ENCODE data around the gene ZNF134.

Gene ZNF134

GRCh38 chr19:57613941-57614743 is at the start of gene ZNF134:
Gene ZNF134, plus strand, starts transcription at chr19:57614242. Its CDS starts 5,227 bp downstream, at chr19:57619469.
- peak; percentile 89 for DNase-seq (ENCODE audit: low spot score)

DNA sequence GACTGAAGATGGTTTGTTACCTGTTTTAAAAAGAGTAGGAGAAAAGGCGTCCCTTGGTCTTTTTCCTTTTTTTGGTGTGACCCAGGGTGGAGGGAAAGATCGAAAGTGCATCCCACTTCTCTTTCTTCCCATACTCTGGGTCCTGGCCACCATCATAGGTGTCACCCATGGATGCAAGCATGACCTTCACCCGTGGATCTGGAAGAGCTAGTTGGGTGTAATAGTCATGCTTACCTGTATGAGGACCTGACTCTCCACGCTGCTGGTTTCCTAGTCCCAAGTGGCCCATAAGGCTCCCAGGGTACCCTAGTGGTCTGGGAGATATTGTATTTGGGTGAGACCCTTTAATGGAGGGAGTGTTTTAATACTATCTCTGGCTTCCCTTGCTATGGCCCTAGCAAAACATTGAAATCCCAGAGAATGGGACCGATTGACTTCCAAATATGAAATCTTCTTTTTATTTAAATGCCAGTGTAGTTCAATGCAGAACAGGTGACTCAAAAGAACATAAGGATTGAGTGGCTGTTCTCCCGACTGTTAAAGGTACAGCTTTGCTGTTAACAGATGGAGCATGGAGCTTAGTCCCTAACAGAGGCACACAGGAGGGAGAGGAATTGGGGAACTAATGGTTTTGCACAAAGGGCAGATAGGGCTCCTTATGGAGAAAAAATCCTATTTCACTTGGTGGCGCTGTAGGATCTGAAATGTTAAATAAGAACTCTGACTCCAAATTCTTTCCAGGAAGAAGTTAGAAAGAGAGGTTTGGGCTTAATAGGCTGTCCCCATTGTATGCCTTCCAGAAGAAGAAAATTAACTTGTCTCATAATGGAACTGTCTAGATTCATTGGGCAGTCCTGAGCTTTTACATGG is 47.4 kb upstream of the ZNF134 start:
- DNase-seq (ENCODE audit: low spot score), result no peak

GRCh38 chr19:57570707-57571106 is 43.3 kb upstream of the ZNF134 start:
- DNase-seq (ENCODE audit: low spot score), result no peak

DNA sequence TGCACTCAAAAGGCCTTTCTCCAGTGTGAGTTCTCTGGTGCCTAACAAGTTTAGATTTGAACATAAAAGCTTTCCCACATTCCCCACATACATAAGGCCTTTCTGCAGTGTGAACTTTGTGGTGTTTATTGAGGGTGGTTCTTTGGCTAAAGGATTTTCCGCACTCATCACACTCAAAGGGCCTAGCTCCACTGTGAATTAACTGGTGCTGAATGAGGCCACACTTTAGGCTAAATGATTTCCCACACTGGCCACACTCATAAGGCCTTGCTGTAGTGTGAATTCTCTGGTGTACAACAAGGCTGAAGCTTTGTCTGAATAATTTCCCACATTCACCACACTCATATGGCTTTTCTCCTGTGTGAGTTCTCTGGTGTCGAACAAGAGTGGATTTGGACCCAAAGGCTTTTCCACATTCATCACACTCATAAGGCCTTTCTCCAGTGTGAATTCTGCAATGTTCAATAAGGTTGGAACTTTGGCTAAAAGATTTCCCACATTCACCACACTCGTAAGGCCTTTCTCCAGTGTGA is 41.6 kb upstream of the ZNF134 start:
- DNase-seq (ENCODE audit: low spot score), result no peak

GRCh38 chr19:57576661-57577060 is 37.4 kb upstream of the ZNF134 start:
- no peak for DNase-seq (ENCODE audit: low spot score)

GRCh38 chr19:57578487-57579205 is 35.4 kb upstream of the ZNF134 start, which contains the start of gene ZNF416:
Gene ZNF416, minus strand, starts transcription at chr19:57578911. Its CDS starts 207 bp downstream, at chr19:57578704.
- DNase-seq (ENCODE audit: low spot score), result peak; percentile 96

- peak; percentile 53 for DNase-seq (ENCODE audit: low spot score)
Measured at GRCh38 chr19:57583104-57583520, 30.9 kb upstream of the ZNF134 start.

DNA sequence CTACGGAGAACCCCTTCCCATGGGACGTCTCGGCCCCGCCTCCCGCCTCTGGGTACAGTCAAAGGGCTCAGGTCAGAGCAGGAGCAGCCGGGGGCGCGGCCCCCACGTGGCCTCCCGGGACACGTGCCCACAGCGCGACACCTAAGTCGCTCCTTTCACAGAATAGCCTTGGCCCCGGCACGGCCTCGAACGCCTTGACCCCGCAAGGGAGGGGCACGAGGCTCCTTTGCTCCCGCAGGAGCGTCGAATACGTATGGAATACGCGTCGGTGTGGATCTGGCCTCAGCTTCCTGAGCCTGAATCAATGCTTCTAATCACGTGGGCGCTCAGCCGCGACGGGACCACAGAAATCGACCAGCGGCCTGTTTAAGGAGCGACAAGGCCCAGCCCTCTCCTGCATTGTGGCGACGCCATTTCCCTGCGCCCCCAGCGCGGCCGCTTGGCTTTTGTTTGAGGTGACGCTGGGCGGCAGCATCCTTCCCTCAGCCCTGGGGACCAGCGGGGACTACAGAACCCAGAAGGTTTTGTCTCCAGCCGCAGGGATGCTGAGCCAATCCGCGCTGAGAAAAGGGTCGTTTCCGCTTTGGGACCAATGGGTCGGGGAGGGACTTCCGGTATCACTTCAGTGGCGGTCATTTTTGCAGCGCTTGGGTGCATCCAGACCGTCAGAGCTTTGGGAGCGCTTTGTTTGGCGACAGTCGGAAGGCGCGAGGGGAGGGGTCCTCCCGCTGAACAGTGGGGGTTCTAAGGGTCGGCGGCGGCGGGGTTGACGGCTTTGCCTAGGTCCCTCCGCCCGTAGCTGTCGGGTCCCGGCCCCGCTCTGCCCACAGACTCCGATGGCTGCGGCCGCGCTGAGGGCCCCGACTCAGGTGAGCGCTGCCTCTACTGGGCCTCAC is 30.3 kb upstream of the ZNF134 start, which contains the start of gene ZIK1:
ZIK1 (plus strand) TSS at position 625 of the 896 bp plus-strand sequence; CDS start at position 837, 212 bp downstream.
- DNase-seq (ENCODE audit: low spot score), result peak; percentile 94

GRCh38 chr19:57587529-57587928 is 26.5 kb upstream of the ZNF134 start:
- no peak for DNase-seq (ENCODE audit: low spot score)

- no peak for DNase-seq (ENCODE audit: low spot score)
Measured at GRCh38 chr19:57599377-57599760, 14.7 kb upstream of the ZNF134 start.

GRCh38 chr19:57599761-57600383 is 14.2 kb upstream of the ZNF134 start, which contains the start of gene ZNF530:
Gene ZNF530, plus strand, starts transcription at chr19:57599885. Its CDS starts 4,461 bp downstream, at chr19:57604346.
- peak; percentile 90 for DNase-seq (ENCODE audit: low spot score)

- DNase-seq (ENCODE audit: low spot score), result no peak
Measured at GRCh38 chr19:57606931-57607330, 7.1 kb upstream of the ZNF134 start.

DNA sequence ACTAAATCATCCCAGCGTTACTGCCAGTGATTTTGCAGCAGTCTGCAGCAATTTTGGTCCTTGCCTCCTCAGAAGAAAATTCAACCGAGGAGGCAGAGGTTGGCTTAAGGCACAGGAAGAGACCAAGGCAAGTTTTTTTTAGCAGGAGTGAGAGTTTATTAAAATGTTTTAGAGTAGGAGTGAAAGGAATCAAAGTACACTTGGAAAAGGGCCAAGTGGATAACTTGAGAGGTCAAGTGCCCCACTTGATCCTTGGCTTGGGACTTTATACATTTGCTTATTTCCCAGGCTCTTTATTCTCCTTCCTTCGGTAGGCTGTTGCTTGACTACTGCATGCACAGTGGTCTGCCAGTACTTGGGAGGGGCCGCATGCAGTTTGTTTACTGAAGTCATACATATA is 2.9 kb upstream of the ZNF134 start:
- DNase-seq (ENCODE audit: low spot score), result no peak

- DNase-seq (ENCODE audit: low spot score), result no peak
Measured at GRCh38 chr19:57615346-57615745, 1.3 kb downstream of the ZNF134 start.

- no peak for DNase-seq (ENCODE audit: low spot score)
Measured at GRCh38 chr19:57620673-57621348, 6.8 kb downstream of the ZNF134 start.

- DNase-seq (ENCODE audit: low spot score), result no peak
Measured at GRCh38 chr19:57623091-57623490, 9.0 kb downstream of the ZNF134 start.

DNA sequence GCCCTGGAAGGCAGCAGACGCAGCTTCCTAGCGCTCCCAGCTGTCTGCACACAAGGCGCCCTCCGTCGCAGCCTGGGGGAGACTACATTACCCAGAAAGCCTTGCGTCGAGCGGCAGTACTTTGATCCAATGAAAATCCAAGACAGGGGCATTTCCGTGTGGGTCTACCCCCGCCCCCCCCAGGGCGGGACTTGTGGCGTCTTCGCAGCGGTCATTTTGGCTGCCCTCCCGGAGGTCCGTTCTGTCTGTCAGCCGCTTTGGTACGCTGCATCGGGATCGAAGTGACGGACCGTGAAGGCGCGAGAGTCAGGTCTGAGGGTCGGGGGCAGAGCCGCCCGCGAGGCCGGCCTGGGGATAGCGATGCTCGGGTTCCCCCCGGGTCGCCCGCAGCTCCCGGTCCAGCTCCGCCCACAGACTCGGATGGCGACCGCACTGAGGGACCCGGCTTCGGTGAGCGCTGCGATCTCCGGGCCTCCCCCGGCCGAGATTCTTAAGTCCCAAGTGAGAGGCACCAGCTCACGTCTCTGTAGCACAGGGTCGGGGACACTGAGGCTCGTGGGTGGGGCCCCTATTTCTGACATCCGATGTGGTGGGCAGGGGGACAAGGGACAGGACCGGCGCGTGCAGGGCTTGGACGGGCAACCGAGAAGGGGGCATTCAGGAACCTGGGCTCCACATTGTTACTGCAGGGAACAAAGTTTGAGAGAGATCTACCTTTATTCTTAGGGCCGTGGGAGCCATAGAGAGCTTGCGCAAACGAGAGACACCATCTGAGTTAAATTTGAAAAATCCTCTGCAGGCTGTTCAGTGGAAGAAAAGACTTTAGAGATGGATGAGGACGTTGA is 19.2 kb downstream of the ZNF134 start, which contains the start of gene ZNF211:
ZNF211 (plus strand) TSS at position 182 of the 845 bp plus-strand sequence; CDS start at position 361, 179 bp downstream.
- peak; percentile 94 for DNase-seq (ENCODE audit: low spot score)

DNA sequence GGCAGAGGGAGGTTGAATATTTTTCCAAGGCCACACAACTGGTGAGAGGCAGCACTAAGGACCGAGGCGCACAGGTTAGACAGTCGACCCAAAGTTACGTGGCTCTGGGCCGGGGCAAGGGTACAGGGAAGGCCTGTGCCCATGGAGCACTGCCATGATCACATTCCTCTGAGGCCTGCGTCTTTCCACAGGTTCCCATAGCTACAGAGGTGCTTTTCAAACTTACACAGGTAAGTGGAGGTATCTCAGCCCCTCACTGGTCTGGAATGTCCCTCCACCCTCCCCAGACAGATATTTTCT is 19.7 kb downstream of the ZNF134 start:
- no peak for DNase-seq (ENCODE audit: low spot score)

DNA sequence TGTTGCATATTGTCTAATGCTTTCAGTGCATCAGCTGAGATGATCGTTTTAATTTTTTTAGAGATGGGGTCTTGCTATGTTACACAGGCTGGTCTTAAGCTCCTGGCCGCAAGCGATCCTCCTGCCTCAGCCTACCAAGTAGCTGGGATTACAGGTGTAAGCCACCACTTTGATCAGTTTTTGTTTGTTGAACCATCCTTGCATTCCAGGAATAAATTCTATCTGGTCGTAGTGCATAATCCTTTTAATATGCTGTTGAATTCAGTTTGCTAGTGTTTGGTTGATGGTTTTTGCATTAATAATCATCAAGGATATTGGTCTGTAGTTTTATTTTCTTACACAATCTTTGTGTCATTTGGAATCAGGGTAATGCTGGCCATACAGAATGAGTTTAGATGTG is 23.3 kb downstream of the ZNF134 start:
- no peak for DNase-seq (ENCODE audit: low spot score)

Measured in ecto neural progenitor cell (in vitro differentiated cells).